ENCODE data around the gene SCG3.

SCG3 gene

GRCh38 chr15:51760805-51761204, 79.5 kb downstream of the SCG3 start:
- no peak for DNase-seq

GRCh38 chr15:51765751-51766150, 84.4 kb downstream of the SCG3 start:
- no peak for DNase-seq

- DNase-seq = no peak
Observed at GRCh38 chr15:51766341-51766740, 85.0 kb downstream of the SCG3 start.

- no peak for DNase-seq
Observed at GRCh38 chr15:51768018-51768417, 86.7 kb downstream of the SCG3 start.
